ENCODE results near the gene PTPRG. TPM values are rescaled to one million over a fixed set of nuclear protein-coding genes. Genes with fewer than 3 reads are reported as not detected.

PTPRG gene
- polyA plus RNA-seq, 1 donor (not counting 4 experiments of a cell fraction or from before 2014, with no cell fraction given), result 12.1 TPM

GRCh38 chr3:61821823-61822251 is 260.5 kb downstream of the PTPRG start:
- Histone ChIP-seq H3K36me3 (ENCODE audit: control insufficient read depth in 2 of 2, extremely low read depth in 1 of 2, insufficient read depth in 2 of 2, low read length in 2 of 2) (no peaks in the 10 kb centered on the region), H4K20me1 (ENCODE audit: control insufficient read depth, extremely low read depth, insufficient read depth, low read length) (no peaks in the 10 kb centered on the region), H3K4me2 (ENCODE audit: control insufficient read depth, extremely low read depth, insufficient read depth, low read depth, low read length) (no peak overlapping the region), H3K4me3 (ENCODE audit: control insufficient read depth in 2 of 3, extremely low read depth in 1 of 3, insufficient read depth in 2 of 3, low read depth in 1 of 3, low read length in 3 of 3) (no peak overlapping the region), H3K9me1 (ENCODE audit: control insufficient read depth, extremely low read depth, insufficient read depth, low read length) (no peaks in the 10 kb centered on the region), H2AFZ (ENCODE audit: control insufficient read depth, low read length) (no peak overlapping the region), H3K9me3 (ENCODE audit: control insufficient read depth, low read depth, low read length) (no peaks in the 10 kb centered on the region), H3K79me2 (ENCODE audit: control insufficient read depth, insufficient read depth, low read length) (no peaks in the 10 kb centered on the region), H3K27ac (ENCODE audit: control insufficient read depth, insufficient read depth, low read length) (no peak overlapping the region), H3K9ac (ENCODE audit: control insufficient read depth, extremely low read depth, insufficient read depth, low read length) (no peak overlapping the region), H3K27me3 (ENCODE audit: control insufficient read depth, extremely low read depth, insufficient read depth, low read length) (no peaks in the 10 kb centered on the region), H3K4me1 (ENCODE audit: control insufficient read depth, extremely low read depth, insufficient read depth, low read length) (no peaks in the 10 kb centered on the region)
- TF ChIP-seq CTCF (optimal IDR thresholded peaks at IDR 0.05 in 1 of 3, IDR thresholded peaks at IDR 0.05 in 1 of 3, conservative IDR thresholded peaks at IDR 0.05 in 1 of 3; ENCODE audit: extremely low read depth in 1 of 3, insufficient read depth in 2 of 3, low read length in 3 of 3) (no peak), EZH2 (IDR thresholded peaks at IDR 0.05; ENCODE audit: low read length) (no peak)
- FAIRE-seq (no peak), DNase-seq (ENCODE audit: low read depth, low spot score) (no peak)
- dilution Hi-C loops (cut with MboI; ENCODE audit: extremely low pct_ligation_motif_present, low sequenced_read_pairs), result no loop called here

GRCh38 chr3:61822588-61822987 is 261.2 kb downstream of the PTPRG start:
- dilution Hi-C loops (cut with MboI; ENCODE audit: extremely low pct_ligation_motif_present, low sequenced_read_pairs), result no loop called here
- H3K4me2 ChIP-seq (ENCODE audit: control insufficient read depth, extremely low read depth, insufficient read depth, low read depth, low read length), result no peak overlapping the region
- H3K9ac ChIP-seq (ENCODE audit: control insufficient read depth, extremely low read depth, insufficient read depth, low read length), result no peak overlapping the region
- H3K4me3 ChIP-seq (ENCODE audit: control insufficient read depth in 2 of 3, extremely low read depth in 1 of 3, insufficient read depth in 2 of 3, low read depth in 1 of 3, low read length in 3 of 3), result no peak overlapping the region
- no peaks in the 10 kb centered on the region for H3K36me3 ChIP-seq (ENCODE audit: control insufficient read depth in 2 of 2, extremely low read depth in 1 of 2, insufficient read depth in 2 of 2, low read length in 2 of 2)
- H3K79me2 ChIP-seq (ENCODE audit: control insufficient read depth, insufficient read depth, low read length), result no peaks in the 10 kb centered on the region
- DNase-seq (ENCODE audit: low read depth, low spot score), result no peak
- no peaks in the 10 kb centered on the region for H3K27me3 ChIP-seq (ENCODE audit: control insufficient read depth, extremely low read depth, insufficient read depth, low read length)
- TF ChIP-seq CTCF (optimal IDR thresholded peaks at IDR 0.05 in 1 of 3, IDR thresholded peaks at IDR 0.05 in 1 of 3, conservative IDR thresholded peaks at IDR 0.05 in 1 of 3; ENCODE audit: extremely low read depth in 1 of 3, insufficient read depth in 2 of 3, low read length in 3 of 3) (no peak), EZH2 (IDR thresholded peaks at IDR 0.05; ENCODE audit: low read length) (no peak)
- H4K20me1 ChIP-seq (ENCODE audit: control insufficient read depth, extremely low read depth, insufficient read depth, low read length), result no peaks in the 10 kb centered on the region
- no peaks in the 10 kb centered on the region for H3K9me3 ChIP-seq (ENCODE audit: control insufficient read depth, low read depth, low read length)
- H3K27ac ChIP-seq (ENCODE audit: control insufficient read depth, insufficient read depth, low read length), result no peak overlapping the region
- no peaks in the 10 kb centered on the region for H3K9me1 ChIP-seq (ENCODE audit: control insufficient read depth, extremely low read depth, insufficient read depth, low read length)
- H3K4me1 ChIP-seq (ENCODE audit: control insufficient read depth, extremely low read depth, insufficient read depth, low read length), result no peaks in the 10 kb centered on the region
- no peak for FAIRE-seq
- H2AFZ ChIP-seq (ENCODE audit: control insufficient read depth, low read length), result no peak overlapping the region

Data from keratinocyte (primary cell).